NCI-H146 (cell line): Measurements from ENCODE around the gene TPRG1.

Experiments
- DNase-seq: peaks from one replicate; lab custom pipeline; 2025; lab: John Stamatoyannopoulos, UW

Gene TPRG1

GRCh38 chr3:189229196-189229828, 57.5 kb downstream of the TPRG1 start:
- DNase-seq: no peak

GRCh38 chr3:189232790-189233189, 61.0 kb downstream of the TPRG1 start:
- no peak for DNase-seq

- DNase-seq: peak; percentile 80
Measured at GRCh38 chr3:189233225-189233858, 61.6 kb downstream of the TPRG1 start.

GRCh38 chr3:189235214-189235613, 63.4 kb downstream of the TPRG1 start:
- no peak for DNase-seq

- DNase-seq: no peak
Measured at GRCh38 chr3:189236352-189236751, 64.6 kb downstream of the TPRG1 start.

GRCh38 chr3:189237526-189237925, 65.8 kb downstream of the TPRG1 start:
- no peak for DNase-seq

- no peak for DNase-seq
Measured at GRCh38 chr3:189238071-189238470, 66.3 kb downstream of the TPRG1 start.

GRCh38 chr3:189239616-189240015, 67.8 kb downstream of the TPRG1 start:
- DNase-seq: no peak

GRCh38 chr3:189249987-189250386, 78.2 kb downstream of the TPRG1 start:
- peak; percentile 23 for DNase-seq

- no peak for DNase-seq
Measured at GRCh38 chr3:189258261-189258660, 86.5 kb downstream of the TPRG1 start.

GRCh38 chr3:189260556-189261493, 89.1 kb downstream of the TPRG1 start:
- peak; percentile 80 for DNase-seq

- peak; percentile 25 for DNase-seq
Measured at GRCh38 chr3:189262746-189263145, 91.0 kb downstream of the TPRG1 start.

- peak; percentile 37 for DNase-seq
Measured at GRCh38 chr3:189267981-189268613, 96.3 kb downstream of the TPRG1 start.

- DNase-seq: no peak
Measured at GRCh38 chr3:189269365-189269764, 97.6 kb downstream of the TPRG1 start.

GRCh38 chr3:189270248-189270832, 98.6 kb downstream of the TPRG1 start:
- peak; percentile 98 for DNase-seq

GRCh38 chr3:189272500-189273119, 100.8 kb downstream of the TPRG1 start:
- DNase-seq: peak; percentile 99

GRCh38 chr3:189273736-189274135, 102.0 kb downstream of the TPRG1 start:
- DNase-seq: peak; percentile 30

GRCh38 chr3:189275182-189275581, 103.4 kb downstream of the TPRG1 start:
- DNase-seq: no peak

- DNase-seq: no peak
Measured at GRCh38 chr3:189275852-189276251, 104.1 kb downstream of the TPRG1 start.

- no peak for DNase-seq
Measured at GRCh38 chr3:189276444-189277219, 104.9 kb downstream of the TPRG1 start.

- no peak for DNase-seq
Measured at GRCh38 chr3:189277711-189278110, 105.9 kb downstream of the TPRG1 start.
